Activated naive CD4-positive, alpha-beta T cell treated with anti-CD3 and anti-CD28 coated beads, Interleukin-2, amount 50 U/mL, for 72 hours (primary cell): ENCODE data around the gene MRPS14. TPM values are rescaled to one million over a fixed set of nuclear protein-coding genes. Genes with fewer than 3 reads are reported as not detected.

ENCODE experiments used
- ATAC-seq, 2 donors: fragments of 150-1000 bp; cut with Tn5 transposase; 2 replicates each; pipeline ENCODE4 v1.10.0; 2021; ENCODE audit warnings: mild to moderate bottlenecking in 2 of 2, moderate library complexity in 2 of 2
- DNase-seq, 2 donors: peaks; one replicate each; pipeline ENCODE4 v3.0.0; 2021 to 2022; ENCODE audit warnings: low spot score in 2 of 2
- H3K27ac Mint-ChIP-seq, 2 donors: one replicate each; pipeline ENCODE4 v1.8.0; 2022; ENCODE audit warnings: mild to moderate bottlenecking in 2 of 2, mixed read lengths in 2 of 2
- H3K36me3 Mint-ChIP-seq, 2 donors: one replicate each; pipeline ENCODE4 v1.8.0; 2022; ENCODE audit warnings: mixed read lengths in 2 of 2
- H3K9me3 Mint-ChIP-seq, 2 donors: one replicate each; pipeline ENCODE4 v1.8.0; 2022; ENCODE audit warnings: mixed read lengths in 2 of 2
- total RNA-seq, 2 donors: library from RNA; stranded (reverse); gene quantifications; one replicate each; pipeline ENCODE4 v1.2.3, GENCODE V29; 2022

The MRPS14 gene
- total RNA-seq, 2 donors from 2014 or later: 42.6 to 45.7 TPM

GRCh38 chr1:174998569-174999215 lies 24.5 kb downstream of the MRPS14 start:
- Mint-ChIP-seq H3K27ac (no peak overlapping the region), H3K9me3 (no peaks in the 10 kb centered on the region), H3K36me3 (peaks cover 14 to 28% of the 10 kb centered on the region in 2 donors)
- DNase-seq (peak in 1 of 2 donors; percentile 29), ATAC-seq (no peak)

- ATAC-seq (no peak), DNase-seq (no peak)
- peaks cover 14 to 19% of the 10 kb centered on the region in 2 donors for H3K36me3 Mint-ChIP-seq
- H3K27ac Mint-ChIP-seq: peak overlapping the region in 1 of 2 donors; percentile 27
- H3K9me3 Mint-ChIP-seq: no peaks in the 10 kb centered on the region
Measured at GRCh38 chr1:174997041-174997440, 26.2 kb downstream of the MRPS14 start.

- H3K36me3 Mint-ChIP-seq: peaks cover 12 to 13% of the 10 kb centered on the region in 2 donors
- no peaks in the 10 kb centered on the region for H3K9me3 Mint-ChIP-seq
- DNase-seq (no peak), ATAC-seq (no peak)
- peak overlapping the region in 1 of 2 donors; percentile 34 for H3K27ac Mint-ChIP-seq
Measured at GRCh38 chr1:174996476-174996875, 26.7 kb downstream of the MRPS14 start.

GRCh38 chr1:174995916-174996315 lies 27.3 kb downstream of the MRPS14 start:
- peaks cover 6 to 7% of the 10 kb centered on the region in 2 donors for H3K36me3 Mint-ChIP-seq
- no peaks in the 10 kb centered on the region for H3K9me3 Mint-ChIP-seq
- no peak overlapping the region for H3K27ac Mint-ChIP-seq
- DNase-seq: no peak
- no peak for ATAC-seq

- no peaks in the 10 kb centered on the region for H3K36me3 Mint-ChIP-seq
- ATAC-seq: no peak
- no peaks in the 10 kb centered on the region for H3K9me3 Mint-ChIP-seq
- no peak overlapping the region for H3K27ac Mint-ChIP-seq
- DNase-seq: no peak
Measured at GRCh38 chr1:174995121-174995520, 28.1 kb downstream of the MRPS14 start.

- H3K27ac Mint-ChIP-seq: no peak overlapping the region
- no peak for ATAC-seq
- H3K9me3 Mint-ChIP-seq: no peaks in the 10 kb centered on the region
- no peak for DNase-seq
- no peaks in the 10 kb centered on the region for H3K36me3 Mint-ChIP-seq
Measured at GRCh38 chr1:174991473-174991872, 31.8 kb downstream of the MRPS14 start.

- ATAC-seq (peak; percentile 47 to 87), DNase-seq (no peak)
- H3K27ac Mint-ChIP-seq: peak overlapping the region; percentile 84 to 92
- H3K9me3 Mint-ChIP-seq: no peaks in the 10 kb centered on the region
- no peaks in the 10 kb centered on the region for H3K36me3 Mint-ChIP-seq
Measured at GRCh38 chr1:174990382-174990999, 32.7 kb downstream of the MRPS14 start.

- no peak for ATAC-seq
- H3K9me3 Mint-ChIP-seq: no peaks in the 10 kb centered on the region
- no peak for DNase-seq
- H3K36me3 Mint-ChIP-seq: no peaks in the 10 kb centered on the region
- H3K27ac Mint-ChIP-seq: peak overlapping the region in 1 of 2 donors; percentile 92
Measured at GRCh38 chr1:174989536-174990220, 33.5 kb downstream of the MRPS14 start.

GRCh38 chr1:174988986-174989385 lies 34.2 kb downstream of the MRPS14 start:
- no peaks in the 10 kb centered on the region for H3K36me3 Mint-ChIP-seq
- H3K27ac Mint-ChIP-seq: peak overlapping the region in 1 of 2 donors; percentile 92
- DNase-seq (no peak), ATAC-seq (no peak)
- H3K9me3 Mint-ChIP-seq: no peaks in the 10 kb centered on the region

- DNase-seq (no peak), ATAC-seq (no peak)
- Mint-ChIP-seq H3K27ac (no peak overlapping the region), H3K36me3 (no peaks in the 10 kb centered on the region), H3K9me3 (no peaks in the 10 kb centered on the region)
Measured at GRCh38 chr1:174988539-174988938, 34.7 kb downstream of the MRPS14 start.

GRCh38 chr1:174984952-174985351 lies 38.3 kb downstream of the MRPS14 start:
- H3K36me3 Mint-ChIP-seq: peaks cover 13 to 14% of the 10 kb centered on the region in 2 donors
- DNase-seq (no peak), ATAC-seq (no peak)
- no peak overlapping the region for H3K27ac Mint-ChIP-seq
- H3K9me3 Mint-ChIP-seq: peaks cover 0 to 4% of the 10 kb centered on the region in 2 donors

GRCh38 chr1:174982971-174983689 lies 40.1 kb downstream of the MRPS14 start:
- H3K9me3 Mint-ChIP-seq: peaks cover 0 to 4% of the 10 kb centered on the region in 2 donors
- DNase-seq (peak in 1 of 2 donors; percentile 52), ATAC-seq (peak; percentile 74 to 97)
- H3K36me3 Mint-ChIP-seq: peaks cover 13 to 14% of the 10 kb centered on the region in 2 donors
- no peak overlapping the region for H3K27ac Mint-ChIP-seq

- Mint-ChIP-seq H3K9me3 (peaks cover 0 to 4% of the 10 kb centered on the region in 2 donors), H3K36me3 (peaks cover 12 to 28% of the 10 kb centered on the region in 2 donors), H3K27ac (no peak overlapping the region)
- no peak for DNase-seq
- ATAC-seq: peak; percentile 73 to 94
Measured at GRCh38 chr1:174976436-174977108, 46.7 kb downstream of the MRPS14 start.

GRCh38 chr1:174975764-174976163 lies 47.5 kb downstream of the MRPS14 start:
- H3K9me3 Mint-ChIP-seq: peaks cover 0 to 4% of the 10 kb centered on the region in 2 donors
- DNase-seq: no peak
- H3K27ac Mint-ChIP-seq: peak overlapping the region in 1 of 2 donors; percentile 31
- peaks cover 12 to 28% of the 10 kb centered on the region in 2 donors for H3K36me3 Mint-ChIP-seq
- no peak for ATAC-seq

GRCh38 chr1:174974711-174975119 lies 48.5 kb downstream of the MRPS14 start:
- DNase-seq: no peak
- Mint-ChIP-seq H3K9me3 (no peaks in the 10 kb centered on the region), H3K27ac (peak overlapping the region in 1 of 2 donors; percentile 31), H3K36me3 (peaks cover 12 to 21% of the 10 kb centered on the region in 2 donors)
- no peak for ATAC-seq

- H3K27ac Mint-ChIP-seq: peak overlapping the region in 1 of 2 donors; percentile 40
- no peaks in the 10 kb centered on the region for H3K9me3 Mint-ChIP-seq
- DNase-seq: no peak
- H3K36me3 Mint-ChIP-seq: peaks cover 12 to 20% of the 10 kb centered on the region in 2 donors
- no peak for ATAC-seq
Measured at GRCh38 chr1:174971902-174972301, 51.3 kb downstream of the MRPS14 start.
